DND-41 (cell line): ENCODE data around the gene CRTAC1.

Experiments
- CTCF ChIP-seq: IDR thresholded peaks from 2 replicates; pipeline ENCODE4 v1.5.1; 2012; ENCODE audit warnings: borderline replicate concordance, low read length, moderate library complexity, mild to moderate bottlenecking; ENCODE audit not compliant: poor library complexity, severe bottlenecking; ENCODE audit errors: extremely low read depth
- EZH2 ChIP-seq: IDR thresholded peaks from 3 replicates; pipeline ENCODE4 v1.6.1; 2012; ENCODE audit warnings: borderline replicate concordance, low read depth, mild to moderate bottlenecking, moderate library complexity, low read length, inconsistent platforms; ENCODE audit not compliant: severe bottlenecking

- TF ChIP-seq CTCF (no peak), EZH2 (no peak)
These were observed 89.9 kb downstream of the CRTAC1 start for GRCh38 chr10:97940534-97940933.
